ENCODE results near the gene FAM177B.

DNA sequence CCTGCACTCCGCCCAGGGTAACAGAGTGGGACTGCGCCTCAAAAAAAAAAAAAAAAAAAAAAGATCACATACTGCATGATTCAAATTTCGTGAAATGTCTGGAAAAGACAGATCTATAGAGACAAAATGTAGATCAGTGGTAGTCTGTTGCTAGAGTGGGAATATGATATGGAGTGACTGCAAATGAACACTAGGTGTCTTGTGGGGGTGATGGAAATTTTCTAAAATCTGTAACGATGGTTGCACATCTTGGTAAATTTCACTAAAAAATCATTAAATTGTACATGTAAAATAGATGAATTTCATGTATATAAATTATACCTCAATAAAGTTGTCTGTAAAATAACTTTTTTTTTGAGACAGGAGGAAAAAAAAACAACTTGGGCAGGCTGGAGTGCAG is 30.2 kb upstream of the FAM177B start:
- TF ChIP-seq RAD21 (IDR thresholded peaks at IDR 0.05) (no peak), SP1 (IDR thresholded peaks at IDR 0.05) (no peak), TAF1 (conservative IDR thresholded peaks at IDR 0.05) (no peak)
- TF ChIP-seq, protein P1, sequence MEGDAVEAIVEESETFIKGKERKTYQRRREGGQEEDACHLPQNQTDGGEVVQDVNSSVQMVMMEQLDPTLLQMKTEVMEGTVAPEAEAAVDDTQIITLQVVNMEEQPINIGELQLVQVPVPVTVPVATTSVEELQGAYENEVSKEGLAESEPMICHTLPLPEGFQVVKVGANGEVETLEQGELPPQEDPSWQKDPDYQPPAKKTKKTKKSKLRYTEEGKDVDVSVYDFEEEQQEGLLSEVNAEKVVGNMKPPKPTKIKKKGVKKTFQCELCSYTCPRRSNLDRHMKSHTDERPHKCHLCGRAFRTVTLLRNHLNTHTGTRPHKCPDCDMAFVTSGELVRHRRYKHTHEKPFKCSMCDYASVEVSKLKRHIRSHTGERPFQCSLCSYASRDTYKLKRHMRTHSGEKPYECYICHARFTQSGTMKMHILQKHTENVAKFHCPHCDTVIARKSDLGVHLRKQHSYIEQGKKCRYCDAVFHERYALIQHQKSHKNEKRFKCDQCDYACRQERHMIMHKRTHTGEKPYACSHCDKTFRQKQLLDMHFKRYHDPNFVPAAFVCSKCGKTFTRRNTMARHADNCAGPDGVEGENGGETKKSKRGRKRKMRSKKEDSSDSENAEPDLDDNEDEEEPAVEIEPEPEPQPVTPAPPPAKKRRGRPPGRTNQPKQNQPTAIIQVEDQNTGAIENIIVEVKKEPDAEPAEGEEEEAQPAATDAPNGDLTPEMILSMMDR (IDR thresholded peaks at IDR 0.05; ENCODE audit: low read depth, low read length, missing input control): no peak
- TF ChIP-seq, protein P2, sequence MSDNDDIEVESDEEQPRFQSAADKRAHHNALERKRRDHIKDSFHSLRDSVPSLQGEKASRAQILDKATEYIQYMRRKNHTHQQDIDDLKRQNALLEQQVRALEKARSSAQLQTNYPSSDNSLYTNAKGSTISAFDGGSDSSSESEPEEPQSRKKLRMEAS (IDR thresholded peaks at IDR 0.05): no peak
- TF ChIP-seq, protein P3, sequence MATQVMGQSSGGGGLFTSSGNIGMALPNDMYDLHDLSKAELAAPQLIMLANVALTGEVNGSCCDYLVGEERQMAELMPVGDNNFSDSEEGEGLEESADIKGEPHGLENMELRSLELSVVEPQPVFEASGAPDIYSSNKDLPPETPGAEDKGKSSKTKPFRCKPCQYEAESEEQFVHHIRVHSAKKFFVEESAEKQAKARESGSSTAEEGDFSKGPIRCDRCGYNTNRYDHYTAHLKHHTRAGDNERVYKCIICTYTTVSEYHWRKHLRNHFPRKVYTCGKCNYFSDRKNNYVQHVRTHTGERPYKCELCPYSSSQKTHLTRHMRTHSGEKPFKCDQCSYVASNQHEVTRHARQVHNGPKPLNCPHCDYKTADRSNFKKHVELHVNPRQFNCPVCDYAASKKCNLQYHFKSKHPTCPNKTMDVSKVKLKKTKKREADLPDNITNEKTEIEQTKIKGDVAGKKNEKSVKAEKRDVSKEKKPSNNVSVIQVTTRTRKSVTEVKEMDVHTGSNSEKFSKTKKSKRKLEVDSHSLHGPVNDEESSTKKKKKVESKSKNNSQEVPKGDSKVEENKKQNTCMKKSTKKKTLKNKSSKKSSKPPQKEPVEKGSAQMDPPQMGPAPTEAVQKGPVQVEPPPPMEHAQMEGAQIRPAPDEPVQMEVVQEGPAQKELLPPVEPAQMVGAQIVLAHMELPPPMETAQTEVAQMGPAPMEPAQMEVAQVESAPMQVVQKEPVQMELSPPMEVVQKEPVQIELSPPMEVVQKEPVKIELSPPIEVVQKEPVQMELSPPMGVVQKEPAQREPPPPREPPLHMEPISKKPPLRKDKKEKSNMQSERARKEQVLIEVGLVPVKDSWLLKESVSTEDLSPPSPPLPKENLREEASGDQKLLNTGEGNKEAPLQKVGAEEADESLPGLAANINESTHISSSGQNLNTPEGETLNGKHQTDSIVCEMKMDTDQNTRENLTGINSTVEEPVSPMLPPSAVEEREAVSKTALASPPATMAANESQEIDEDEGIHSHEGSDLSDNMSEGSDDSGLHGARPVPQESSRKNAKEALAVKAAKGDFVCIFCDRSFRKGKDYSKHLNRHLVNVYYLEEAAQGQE (IDR thresholded peaks at IDR 0.05): no peak

Data from liver (tissue), 3 donors.